EH (cell line): ENCODE data around the gene GZMM.
"Not testable (repeated sequence)": the region's sequence is repeated elsewhere in the genome, so short reads cannot be mapped to it uniquely, and the experiment has no call there.

Source experiments
- DNase-seq: peaks from one replicate; pipeline ENCODE4 v3.0.0-alpha.2; 2015; ENCODE audit warnings: low read depth

The GZMM gene

DNA sequence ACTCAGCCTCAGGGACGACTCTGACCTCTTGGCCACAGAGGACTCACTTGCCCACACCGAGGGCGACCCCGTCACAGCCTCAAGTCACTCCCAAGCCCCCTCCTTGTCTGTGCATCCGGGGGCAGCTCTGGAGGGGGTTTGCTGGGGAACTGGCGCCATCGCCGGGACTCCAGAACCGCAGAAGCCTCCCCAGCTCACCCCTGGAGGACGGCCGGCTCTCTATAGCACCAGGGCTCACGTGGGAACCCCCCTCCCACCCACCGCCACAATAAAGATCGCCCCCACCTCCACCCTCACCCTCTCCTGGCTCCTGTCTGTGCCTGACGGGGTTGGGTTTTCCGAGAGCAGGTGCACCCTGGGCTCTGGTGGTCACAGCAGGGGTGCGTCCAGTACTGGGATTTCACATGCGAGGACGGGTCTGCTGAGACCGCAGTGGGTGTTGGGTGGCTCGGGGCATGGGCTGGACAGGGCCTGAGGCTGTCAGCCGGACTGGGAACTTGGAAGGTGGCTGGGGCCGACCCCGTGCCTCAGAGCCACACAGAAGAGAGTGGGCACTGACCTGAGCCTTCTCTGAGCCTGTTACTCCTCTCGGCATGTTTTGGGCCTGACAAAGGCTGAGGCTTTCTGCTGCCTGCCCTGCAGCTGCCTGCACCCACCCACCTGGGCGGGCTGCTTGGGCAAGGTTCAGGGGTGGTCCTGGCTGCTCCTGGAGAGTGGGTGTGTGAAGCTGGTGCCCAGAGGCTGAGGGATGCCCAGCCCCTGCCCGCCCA is 39.5 kb downstream of the GZMM start:
- DNase-seq, result no peak

DNA sequence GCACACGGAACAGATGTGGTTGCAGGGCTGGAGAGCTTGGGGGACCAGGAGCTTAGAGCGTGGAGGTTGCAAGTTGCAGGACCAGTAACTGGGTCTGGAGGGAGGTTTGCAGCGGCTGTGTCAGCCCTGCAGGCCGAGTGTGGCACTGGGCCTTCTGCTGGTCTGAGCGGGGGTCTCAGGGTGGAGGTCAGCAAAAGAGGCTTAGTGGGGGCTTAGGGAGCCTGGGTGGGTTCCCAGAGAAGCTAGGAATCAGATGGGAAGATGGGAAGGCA is 40.1 kb downstream of the GZMM start:
- no peak for DNase-seq

DNA sequence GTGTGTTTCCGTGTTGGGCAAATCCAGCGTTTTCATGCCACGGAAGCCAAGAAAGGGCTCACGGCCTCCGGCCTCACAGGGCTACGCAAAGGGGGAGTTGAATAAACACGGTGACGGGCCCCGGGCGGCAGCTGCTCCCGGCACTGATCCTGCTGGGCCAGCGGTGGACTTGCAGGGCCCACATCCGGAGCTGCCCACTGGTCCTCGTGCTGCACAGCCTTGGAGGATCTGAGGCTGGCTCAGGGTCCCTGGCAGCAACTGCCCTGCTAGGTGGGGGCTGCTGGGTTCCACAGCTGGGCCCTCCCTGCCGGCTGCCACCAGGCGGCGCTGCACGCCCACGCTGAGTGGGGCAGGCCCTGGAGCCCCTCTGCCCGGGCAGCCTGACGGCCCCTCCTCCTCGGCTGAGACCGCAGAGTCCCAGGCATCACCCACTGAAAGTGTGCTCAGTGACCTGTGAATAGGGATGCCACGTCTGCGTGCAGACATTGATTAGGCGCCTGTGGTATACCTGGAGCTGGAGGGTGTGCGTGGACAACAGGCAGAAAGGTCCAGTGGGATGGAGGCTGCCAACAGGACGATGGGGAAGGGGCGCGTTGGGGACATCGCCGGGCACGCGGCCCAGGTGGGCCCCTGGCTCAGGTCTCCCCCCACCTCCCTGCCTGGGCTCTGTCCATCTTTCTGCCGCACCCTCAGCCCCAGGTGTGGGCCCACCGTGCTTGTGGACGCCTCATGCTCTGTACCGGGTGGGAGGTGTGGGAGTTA is 40.6 kb downstream of the GZMM start:
- peak; percentile 49 for DNase-seq

DNA sequence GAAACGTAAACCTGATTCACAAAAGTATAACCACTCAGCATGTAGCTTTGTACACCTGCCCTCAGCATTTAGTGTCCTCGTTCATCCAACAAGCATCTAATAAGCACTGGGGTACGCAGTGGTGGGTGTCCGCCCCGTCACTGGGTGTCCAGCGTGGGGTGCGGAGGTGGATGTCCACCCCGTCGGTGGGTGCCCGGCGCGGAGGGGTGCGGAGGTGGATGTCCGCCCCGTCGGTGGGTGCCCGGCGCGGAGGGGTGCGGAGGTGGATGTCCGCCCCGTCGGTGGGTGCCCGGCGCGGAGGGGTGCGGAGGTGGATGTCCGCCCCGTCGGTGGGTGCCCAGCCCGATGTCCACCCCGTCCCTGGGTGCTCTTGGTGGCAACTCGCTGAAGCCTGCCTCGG is 41.3 kb downstream of the GZMM start:
- DNase-seq, result not testable (repeated sequence)

DNA sequence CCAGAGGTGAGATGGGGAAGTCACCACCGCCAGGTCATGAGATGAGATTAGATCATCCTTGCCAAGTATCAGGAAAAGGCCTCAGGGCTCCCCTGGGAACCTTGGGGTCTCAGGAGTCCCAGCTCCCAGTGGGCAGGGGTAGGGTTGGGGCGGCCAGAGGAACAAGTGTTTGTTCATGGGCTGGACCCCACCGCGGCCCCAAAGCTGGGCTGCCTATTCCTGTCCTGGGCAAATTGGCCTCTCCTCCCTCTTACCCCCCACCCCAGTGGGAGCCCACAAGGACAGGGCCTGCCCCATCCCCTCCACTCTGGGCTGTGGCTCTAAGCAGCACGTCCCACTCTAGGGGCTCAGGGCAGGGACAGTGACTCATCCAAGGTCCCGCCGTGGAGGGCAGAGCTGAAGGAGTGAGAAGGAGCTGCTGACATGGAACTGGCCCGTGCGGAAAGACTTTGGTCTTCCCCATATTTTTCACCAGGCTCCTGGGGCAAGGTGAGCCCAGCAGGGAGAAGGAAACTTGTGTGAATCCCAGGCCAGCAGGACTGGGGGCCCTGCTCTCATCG is 41.8 kb downstream of the GZMM start:
- peak; percentile 34 for DNase-seq

DNA sequence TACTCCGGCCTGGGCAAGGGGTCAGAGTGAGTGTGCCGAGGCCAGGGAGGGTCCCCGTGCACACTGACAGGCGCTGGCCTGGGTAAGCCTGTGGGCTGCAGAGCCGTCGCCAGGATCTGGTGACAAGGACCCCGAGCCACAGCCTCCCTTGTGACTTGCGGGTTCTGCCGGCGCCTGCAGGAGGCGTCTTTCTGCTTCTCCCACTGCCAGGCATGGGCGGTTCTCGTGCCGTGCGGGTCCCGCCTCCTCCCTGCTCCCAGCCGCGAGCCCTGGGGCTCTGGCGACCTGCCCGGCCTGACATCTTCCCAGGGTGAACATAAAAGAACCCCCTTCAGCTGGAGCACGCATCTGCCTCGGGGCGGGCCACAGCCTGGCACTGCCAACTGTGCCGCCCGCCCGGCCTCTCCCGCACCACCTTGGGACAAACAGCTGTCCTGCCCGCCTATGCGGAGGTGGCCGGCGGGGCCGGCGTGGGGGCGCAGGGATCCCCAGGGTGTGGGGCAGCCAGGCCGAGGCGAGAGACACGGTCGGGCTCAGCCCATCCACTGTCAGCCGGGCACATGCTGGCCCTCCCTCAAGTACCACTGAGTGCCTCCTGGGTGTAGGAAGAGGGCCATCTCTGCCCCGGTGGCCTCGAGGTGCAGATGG is 44.4 kb downstream of the GZMM start:
- DNase-seq, result peak; percentile 93

DNA sequence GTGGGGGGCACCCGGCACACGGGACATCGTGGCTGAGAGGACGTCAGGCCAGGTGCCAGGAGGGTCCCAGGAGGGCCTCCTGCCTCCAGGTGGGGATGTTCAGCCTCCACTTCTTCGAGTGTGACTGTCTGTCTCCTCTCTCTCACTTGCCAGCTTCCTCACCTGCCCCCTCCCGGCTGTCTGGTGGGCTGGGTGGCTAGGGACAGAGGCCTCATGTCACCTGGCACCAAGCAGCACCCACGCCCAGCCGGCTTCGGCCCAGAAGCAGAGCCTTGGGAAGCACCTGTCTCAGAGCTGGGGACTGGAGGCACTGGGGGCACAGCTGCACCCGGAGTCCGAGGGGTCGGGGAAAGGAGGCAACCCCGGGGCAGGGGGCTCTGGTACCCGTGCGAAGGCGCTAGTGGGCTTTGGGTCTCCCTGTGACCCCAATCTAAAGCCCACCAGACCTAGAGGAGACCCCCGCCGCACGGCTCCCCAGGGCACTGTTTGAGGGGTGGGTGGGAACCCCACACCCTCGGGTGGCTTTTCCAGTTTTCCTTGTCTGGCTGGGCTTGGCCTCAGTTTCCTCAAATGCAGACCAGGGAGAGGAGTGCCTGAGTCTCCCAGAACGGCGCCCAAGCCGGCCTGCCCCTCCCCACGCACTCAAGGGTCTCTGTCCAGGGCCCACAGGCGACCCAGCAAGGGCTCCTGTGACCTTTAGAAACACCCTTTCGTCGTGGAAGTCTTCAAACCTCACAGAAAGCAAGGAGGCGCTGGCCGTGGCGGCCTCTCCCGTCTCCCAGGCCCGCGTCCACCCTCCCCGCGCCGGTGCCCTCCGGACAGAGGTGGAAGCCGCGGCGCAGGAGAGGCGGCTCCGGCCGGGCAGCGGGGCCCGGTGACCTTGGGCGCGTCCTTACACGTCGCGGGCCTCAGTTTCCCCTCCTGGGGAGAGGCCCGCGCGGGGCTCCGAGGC is 45.2 kb downstream of the GZMM start:
- no peak for DNase-seq

DNA sequence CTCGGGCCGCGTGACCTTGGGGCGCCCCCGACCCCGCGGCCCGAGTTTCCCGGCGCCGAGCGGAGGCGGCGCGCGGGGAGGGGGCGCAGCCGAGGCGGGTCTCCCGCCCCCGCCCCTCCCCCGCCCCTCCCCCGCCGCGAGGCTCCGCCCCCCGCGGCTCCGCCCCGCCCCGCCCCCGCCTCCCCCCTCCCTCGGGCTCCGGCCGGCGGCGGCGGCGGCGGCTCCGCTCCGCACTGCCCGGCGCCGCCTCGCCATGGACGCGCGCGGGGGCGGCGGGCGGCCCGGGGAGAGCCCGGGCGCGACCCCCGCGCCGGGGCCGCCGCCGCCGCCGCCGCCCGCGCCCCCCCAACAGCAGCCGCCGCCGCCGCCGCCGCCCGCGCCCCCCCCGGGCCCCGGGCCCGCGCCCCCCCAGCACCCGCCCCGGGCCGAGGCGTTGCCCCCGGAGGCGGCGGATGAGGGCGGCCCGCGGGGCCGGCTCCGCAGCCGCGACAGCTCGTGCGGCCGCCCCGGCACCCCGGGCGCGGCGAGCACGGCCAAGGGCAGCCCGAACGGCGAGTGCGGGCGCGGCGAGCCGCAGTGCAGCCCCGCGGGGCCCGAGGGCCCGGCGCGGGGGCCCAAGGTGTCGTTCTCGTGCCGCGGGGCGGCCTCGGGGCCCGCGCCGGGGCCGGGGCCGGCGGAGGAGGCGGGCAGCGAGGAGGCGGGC is 46.0 kb downstream of the GZMM start, which contains the start of gene HCN2:
Gene HCN2, plus strand, starts transcription at position 189 of the 703 bp plus-strand sequence. Its CDS starts 65 bp downstream, at position 254.
- DNase-seq, result no peak

DNA sequence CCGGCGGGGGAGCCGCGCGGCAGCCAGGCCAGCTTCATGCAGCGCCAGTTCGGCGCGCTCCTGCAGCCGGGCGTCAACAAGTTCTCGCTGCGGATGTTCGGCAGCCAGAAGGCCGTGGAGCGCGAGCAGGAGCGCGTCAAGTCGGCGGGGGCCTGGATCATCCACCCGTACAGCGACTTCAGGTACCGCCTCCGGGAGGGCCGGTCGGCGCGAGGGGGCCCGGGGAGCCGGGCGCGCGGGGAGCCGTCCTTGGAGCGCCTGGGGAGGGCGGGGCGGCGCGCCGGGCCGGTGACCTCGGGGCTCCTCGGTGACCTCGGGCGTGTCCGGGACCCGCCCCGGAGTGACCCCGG is 46.5 kb downstream of the GZMM start:
- DNase-seq, result peak; percentile 54

DNA sequence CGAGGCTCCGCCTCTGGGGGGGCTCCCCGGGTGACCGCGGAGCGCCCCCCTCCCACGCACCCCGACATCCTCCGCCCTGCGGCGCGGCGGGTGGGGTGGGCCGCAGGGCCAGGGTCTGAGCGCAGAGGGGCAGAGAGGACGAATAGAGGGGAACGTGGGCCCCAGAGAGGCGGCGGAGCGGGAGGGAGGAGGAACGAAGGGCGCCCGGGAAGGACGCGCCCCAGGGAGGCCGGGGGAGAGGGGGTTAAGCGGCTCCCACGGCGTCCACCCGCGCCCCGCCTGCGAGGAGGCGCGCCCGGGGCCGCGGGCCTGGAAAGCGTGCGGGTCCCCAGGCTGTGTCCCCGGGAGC is 46.9 kb downstream of the GZMM start:
- no peak for DNase-seq

DNA sequence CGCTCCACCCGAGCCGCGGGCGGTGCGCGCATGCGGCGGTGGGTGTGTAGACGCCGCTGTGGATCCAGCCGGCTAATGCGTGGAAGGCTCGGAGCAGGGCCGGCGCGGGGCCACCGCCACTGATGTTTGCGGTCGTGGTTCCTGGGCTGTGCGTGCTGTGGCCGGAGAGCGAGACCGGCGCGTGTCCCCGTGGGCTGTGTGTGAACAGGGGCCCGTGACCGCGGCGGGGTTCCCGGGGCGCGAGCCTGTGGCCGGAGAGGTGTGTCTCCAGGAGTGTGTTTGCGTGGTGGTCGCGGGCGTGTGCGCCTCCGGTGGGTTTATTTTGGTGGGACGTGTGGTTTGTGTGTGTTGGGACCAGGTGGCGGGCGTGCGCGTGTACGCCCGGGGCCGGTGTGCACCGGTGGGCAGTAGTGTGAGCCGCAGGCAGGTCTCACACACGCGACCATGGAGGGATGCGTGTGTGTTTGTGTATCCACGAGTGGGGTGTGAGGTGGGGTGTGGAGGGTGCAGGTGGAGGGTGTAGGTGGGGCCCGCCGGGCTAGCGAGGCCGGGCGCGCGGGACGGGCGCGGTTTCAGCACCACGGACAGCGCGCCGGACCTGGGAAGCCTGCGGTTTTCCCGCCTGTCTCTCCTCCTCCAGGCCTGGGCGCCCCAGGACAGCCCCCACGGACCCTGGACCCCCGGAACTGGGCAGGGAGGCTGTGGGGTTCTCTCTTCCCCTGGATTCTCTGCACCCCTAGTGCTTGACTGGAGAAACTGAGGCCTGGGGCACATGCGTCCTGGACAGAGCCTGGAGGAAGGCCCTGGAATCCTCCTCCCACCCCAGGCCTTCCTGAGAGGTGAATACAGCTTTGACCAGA is 47.5 kb downstream of the GZMM start:
- DNase-seq, result no peak

DNA sequence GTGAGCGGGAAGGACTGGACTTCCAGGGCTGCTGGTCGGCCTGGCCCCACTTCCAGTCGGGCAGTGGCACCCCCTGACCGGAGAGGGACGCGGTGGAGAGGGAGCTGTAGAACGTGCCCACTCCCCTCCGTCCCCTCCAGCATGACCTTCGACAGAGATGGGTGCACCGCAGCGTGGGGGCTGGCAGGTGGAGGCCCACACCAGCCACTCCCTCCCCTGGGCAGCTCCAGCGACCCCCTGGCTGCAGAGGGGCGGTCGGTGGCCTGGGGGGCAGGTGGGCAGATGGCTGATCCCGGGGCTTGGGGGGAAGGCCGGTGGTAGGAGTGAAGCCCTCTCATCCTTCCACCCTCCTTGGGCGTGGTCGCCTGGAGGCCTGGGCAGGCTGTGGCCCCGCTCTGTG is 48.2 kb downstream of the GZMM start:
- no peak for DNase-seq

DNA sequence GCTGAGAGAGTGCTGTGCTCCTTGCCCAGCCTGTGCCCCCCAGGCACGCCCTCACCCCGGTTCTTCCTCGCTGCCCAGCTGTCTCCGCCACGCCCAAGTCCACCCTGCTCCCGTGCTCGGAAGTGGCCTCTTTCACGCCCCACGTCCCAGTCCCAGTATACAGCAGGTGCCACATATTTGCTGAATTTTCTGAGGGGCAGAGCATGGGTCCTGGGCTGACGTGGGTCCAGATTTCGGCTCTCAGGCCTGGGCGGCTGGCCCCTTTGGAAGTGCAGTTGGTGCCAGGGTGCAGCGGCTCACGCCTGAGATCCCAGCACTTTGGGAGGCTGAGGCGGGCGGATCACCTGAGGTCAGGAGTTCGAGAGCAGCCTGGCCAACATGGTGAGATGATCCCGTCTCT is 49.2 kb downstream of the GZMM start:
- no peak for DNase-seq

DNA sequence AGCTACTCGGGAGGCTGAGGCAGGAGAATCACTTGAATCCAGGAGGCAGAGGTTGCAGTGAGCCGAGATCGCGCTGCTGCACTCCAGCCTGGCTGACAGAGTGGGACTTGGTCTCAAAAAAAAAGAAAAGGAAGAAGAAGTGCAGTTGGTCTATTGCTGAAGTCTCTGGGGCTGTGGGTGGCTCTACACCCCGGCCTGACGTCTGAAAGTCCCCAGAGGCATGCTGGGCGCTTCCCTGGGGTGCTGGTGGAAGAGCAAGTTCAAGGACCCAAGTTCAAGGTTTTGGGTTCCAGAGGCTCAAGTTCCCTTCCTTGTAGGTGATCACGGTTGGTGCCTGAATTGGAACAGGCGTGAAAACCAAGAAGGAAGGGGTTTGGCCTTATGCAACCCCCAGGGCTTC is 49.7 kb downstream of the GZMM start:
- DNase-seq, result no peak

DNA sequence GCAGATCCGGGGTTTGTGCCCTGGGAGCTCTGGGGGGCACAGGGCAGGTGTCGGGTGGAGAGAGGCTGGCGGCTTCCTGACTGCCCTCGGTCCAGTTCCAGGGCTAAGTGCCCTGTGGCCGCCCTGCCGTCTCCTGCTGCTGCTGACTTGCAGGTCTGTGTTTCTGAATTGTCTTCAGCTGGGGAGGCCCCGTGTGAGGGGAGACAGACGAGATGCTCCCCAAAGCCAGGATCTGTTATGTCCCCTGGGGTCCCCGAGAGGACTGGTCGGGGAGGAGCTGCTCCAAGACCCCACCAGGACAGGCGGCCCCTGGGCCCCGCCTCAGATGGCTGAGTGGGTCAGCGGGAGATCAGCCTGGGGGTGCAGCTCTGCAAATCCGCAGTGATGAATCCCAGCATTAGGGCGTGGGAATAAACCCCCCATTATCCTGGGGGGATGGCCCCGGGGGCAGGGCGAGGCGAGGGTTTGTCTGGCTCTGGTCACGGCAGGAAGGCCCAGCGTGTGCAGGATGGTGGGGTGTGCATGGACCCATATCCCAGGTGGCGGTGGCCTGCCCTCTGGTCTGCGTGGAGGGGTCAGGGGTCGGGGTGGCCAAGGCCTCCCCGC is 50.5 kb downstream of the GZMM start:
- no peak for DNase-seq

DNA sequence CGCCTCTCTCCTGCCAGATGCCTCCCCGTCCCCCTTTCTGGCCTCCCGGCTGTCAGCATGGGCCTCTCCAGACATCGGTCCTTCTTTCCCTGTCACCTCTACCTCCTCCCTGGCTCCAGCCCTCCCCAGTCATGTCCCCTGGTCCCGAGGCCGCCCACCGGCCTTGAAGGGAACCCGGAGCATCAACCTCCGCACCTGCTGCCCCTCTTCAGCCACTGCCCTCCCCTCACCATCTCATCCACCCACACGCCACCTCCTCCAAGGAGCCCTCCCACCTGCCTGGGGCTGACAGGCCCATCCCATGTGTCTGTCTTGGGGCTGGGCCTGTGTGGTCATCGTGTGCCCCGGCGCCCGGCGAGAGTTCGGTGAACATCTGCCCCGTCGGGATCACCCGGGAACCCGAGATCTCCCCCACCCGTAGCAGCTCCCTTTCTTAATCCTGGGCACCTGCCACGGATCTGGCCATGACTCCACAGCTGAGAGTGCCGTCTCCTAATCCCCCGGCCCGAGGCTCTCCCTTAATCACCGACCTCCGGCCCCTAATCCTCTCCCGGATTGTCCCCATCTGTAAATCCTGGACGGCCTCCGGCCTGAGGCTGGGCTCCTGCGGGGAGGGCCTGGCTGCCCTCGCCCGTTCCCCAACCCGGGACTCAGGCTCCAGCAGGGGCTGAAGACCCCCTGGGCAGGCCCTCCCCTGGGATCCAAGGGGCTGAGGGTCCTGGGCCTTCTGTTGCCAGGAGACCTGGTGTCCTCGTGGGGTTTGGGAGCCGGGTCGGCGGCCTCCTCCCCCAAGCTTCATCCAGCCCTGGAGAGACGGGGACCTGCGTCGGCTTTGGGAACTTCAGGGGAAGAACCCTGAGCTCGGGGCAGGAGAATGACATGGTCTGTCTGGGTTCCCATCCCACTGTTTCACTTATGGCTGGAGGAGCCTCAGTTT is 51.7 kb downstream of the GZMM start:
- no peak for DNase-seq

DNA sequence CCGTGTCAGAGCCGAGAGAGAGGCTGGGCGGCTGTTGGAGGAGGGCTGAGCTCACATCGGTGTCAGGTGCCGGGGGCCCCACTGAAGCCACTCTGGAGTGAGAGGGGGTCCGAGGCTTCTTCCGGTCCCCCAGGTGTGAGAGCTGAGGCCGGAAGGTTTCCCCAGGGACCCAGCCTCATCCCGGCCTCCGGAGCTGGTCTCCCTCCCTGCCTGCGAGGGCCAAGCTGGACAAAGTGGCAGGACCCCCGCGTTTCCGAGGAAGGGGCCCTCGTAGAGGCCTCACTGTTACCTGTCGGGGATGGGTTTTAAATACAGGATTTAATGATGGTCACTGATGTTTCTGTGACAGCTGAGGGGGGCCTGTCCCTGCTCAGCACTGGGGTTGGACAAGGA is 52.4 kb downstream of the GZMM start:
- DNase-seq, result no peak

DNA sequence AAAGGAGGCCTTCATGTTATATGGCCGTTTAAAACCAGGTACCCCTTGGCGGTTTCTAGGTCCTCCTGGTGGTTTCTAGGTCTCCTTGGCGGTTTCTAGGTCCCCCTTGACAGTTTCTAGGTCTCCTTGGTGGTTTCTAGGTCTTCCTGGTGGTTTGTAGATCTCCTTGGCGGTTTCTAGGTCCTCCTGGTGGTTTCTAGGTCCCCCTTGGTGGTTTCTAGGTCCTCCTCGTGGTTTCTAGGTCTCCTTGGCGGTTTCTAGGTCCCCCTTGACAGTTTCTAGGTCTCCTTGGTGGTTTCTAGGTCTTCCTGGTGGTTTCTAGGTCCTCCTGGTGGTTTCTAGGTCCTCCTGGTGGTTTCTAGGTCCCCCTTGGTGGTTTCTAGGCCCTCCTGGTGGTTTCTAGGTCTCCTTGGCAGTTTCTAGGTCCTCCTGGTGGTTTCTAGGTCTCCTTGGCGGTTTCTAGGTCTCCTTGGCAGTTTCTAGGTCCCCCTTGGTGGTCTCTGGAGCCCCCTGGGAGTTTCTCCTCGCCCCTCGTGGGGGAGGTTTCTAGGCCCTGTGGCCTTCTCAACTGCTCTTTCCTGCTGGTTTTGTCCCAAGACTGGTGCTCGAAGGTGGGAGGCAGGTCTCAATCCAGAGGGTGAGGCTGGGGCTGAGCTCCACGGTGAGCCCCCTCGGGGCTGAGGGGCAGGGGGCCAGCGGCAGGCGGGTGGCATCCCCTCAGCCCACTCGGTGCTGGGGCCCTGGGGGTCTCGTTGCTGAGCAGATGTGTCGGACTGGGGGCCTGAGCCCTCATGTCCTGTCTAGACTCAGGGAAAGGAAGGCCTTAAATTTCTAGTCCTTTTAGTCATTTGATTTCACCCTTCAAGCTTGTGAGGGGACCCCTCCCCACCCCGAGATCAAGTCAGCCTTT is 53.8 kb downstream of the GZMM start:
- no peak for DNase-seq
